Measurements from ENCODE around the gene PIAS4.
A peak's percentile ranks its signal among the peaks of the same experiment; 100 is the strongest.

PIAS4 gene

DNA sequence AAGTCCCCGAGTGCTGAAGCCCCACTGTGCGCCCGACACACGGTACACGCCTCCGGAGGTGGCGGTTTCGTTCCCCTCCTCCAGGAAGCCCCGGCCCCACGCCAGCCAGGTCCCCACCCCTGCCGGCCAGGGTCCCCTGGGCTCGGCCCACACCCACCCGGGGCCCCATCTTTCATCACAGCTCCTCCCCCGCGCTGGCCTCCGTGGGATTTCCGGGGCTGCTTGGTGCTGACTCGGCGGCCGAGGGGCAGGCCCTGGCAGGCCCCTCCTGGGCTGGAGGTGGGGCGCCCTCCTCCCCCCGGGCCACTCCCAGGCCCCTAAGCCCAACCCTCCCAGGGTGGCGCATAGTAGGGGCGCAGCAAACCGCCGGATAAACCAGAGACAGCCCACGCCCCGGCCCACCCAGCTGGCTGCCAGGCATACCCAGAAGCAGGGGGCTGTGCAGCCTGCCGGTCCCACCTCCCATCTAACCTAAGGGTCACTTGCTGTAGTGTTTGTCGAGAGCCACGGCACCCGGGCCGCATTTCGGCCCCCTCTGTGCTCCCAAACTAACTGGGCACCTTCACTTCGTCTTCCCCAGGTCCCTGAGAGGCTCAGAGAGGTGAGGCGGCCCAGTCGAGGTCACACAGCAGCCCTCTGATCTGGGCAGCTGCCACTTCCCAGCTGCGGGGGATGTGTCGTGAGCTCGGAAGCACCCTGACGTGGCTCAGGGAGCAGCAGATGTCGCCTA, 52.5 kb downstream of the PIAS4 start:
- DNase-seq (ENCODE audit: low spot score), result no peak

DNA sequence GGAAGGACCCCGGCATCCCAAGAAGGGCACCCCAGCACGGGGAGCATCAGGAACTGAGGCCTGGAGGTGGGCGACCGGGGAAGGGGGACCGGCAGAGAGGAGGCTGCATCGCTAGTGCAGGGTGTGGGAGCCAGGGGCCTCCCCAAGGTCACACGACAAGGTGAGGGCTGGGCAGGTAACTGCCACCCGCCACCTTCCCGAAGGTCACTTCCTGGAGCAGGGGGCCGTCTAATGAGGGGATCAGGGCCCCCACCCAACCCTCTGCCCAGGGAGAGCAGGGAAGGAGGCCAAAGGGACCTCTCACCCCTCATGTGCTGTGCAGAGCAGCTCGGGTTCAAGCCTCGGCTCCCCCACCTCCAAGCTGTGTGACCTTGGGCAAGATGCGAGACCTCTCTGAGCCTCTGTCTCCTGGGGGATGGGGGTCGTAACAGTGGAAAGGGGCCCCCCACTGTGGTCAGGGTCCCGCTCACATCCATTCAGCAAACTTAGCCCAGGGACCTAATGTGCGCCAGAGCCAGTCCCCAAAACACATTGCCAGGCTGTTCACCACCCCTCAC, 53.2 kb downstream of the PIAS4 start:
- no peak for DNase-seq (ENCODE audit: low spot score)

GRCh38 chr19:4061178-4061682, 53.7 kb downstream of the PIAS4 start:
- DNase-seq (ENCODE audit: low spot score), result peak; percentile 67

GRCh38 chr19:4061683-4062418, 54.3 kb downstream of the PIAS4 start:
- DNase-seq (ENCODE audit: low spot score), result peak; percentile 27

DNA sequence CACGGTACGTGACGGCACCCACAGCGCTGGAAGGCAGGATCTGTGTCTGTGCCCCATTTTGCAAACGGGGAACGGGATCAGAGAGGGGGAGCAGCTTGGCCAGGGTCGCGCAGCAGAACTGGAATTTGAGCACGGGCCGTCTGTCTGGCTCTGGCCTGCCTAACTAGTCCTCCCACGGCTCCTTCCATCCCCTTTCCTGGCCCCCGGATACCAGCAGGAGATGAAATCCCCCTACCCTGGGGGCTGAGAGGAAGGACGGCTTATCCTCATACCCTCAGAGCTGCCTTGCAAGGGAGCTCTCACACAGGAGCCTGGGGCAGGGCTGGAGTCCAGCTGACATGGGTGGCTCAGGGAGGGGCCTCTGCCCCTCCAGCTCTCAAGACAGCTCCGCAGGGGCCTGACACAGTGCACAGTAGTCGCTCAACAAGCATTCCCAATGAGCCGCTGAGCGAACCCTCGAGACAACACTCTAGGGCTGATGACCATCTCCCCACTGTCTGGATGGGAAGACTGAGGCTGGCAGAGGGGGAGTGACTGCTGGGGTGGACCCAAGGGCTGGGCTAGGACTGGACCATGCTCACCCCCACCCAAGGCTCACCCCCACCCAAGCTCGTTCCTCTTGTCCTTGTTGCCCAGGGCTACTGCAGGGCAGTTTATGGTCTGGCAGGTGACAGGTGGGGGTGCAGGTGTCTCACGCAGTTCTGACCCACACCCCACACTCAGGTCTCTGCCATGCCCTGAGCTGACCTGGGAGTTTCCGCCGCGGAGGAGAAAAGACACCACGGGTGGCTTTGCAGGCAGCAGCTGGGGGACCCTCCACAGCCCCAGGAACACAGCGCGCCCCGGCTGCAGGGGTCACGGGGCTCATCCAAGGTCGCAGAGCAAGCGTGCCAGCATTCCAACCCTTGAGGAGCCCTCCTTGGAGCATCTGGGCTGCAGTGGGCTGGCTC, 55.2 kb downstream of the PIAS4 start:
- no peak for DNase-seq (ENCODE audit: low spot score)

DNA sequence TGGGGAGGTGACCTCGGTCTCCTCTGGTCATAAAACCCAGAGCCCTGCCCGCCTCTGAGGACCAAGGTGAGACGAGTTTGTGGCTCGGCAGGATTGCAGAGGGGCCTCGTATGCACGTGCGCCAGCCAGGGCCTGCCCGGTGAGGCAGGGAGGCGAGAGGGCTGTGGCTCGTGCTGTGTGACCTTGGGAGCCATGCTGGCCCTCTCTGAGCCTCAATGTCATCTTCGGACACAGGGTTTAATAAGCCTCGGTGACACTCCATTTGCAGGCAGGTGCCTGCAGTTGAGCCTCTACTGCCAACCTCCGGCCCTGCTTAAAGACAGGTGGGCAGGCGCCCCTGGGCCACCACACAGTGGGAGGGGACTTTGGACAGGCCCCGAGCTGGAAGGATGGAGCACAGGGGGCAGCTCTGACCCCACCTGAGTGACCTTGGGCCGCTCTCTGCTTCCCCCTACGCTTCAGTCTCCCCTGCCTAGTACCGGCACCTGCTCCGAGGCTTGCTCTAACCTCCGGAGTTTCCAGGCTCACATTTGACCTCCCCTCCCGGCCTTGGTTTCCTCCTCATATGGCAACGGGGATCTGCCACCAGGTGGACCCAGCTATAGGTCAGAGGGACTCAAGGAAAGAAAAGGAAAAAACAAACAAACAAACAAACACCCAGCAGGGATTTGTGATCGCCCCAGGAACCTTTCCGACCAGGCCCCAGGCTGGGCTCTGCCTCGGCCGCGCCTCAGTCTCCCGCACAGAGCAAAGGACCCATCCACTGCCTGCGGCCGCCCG, 56.0 kb downstream of the PIAS4 start:
- DNase-seq (ENCODE audit: low spot score), result peak; percentile 64

DNA sequence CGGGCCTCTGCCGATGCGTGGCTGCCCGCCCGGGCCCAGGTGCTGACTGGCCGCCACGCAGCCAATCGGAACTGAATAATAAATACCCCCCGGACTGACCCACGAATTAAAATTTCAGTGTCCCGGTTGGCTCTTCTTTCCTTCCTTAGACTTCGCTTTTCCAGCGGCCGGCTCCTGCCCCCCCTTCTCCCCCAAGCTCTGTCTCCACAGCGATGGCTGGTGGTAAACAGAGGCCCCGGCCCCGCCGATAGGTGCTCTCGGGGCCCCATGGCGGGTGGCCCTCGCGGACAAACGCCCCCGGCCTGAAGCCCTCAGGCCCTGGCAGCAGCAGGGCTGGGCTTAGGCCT, 56.6 kb downstream of the PIAS4 start:
- DNase-seq (ENCODE audit: low spot score), result peak; percentile 41

DNA sequence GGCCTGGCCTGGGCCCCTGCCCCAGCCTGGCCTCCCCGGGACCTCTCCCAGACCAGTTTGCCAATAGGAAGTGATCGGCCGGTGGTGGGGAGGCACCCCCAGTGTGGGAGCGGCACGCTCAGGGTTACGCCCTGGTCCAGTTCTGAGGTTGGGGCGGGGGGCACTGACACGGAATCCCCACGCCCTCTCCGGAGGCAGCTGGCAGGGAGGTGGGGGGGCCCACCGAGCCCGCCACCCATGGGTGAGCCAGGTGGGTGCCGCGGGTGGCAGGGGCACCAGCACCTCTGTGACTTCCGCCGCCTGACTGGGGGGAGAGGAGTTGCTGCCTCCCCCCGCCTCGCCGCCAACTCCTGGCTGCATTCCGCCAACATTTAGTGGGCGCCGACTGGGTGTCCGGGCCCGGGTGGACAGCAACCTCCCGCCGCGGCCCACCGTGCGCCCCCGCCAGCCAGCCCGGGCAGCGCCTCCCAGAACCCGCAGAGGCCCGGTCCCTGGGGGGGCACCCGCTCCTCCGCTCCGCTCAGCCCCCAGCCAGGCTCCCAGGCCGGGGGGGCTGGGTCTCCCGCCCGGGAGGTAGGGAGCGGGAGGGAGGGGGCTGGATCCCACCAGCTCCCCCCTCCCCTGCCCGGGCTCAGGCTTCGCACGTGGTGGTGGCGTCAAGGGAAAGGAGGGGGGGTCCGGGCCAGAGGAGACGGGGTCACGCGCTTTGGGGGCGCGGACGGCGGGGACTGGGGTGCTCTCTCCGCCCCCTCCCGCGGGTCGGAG, 57.1 kb downstream of the PIAS4 start:
- DNase-seq (ENCODE audit: low spot score), result peak; percentile 66

GRCh38 chr19:4065430-4066175, 58.1 kb downstream of the PIAS4 start:
- DNase-seq (ENCODE audit: low spot score), result peak; percentile 99

GRCh38 chr19:4066176-4066606, 58.7 kb downstream of the PIAS4 start:
- DNase-seq (ENCODE audit: low spot score), result peak; percentile 55

DNA sequence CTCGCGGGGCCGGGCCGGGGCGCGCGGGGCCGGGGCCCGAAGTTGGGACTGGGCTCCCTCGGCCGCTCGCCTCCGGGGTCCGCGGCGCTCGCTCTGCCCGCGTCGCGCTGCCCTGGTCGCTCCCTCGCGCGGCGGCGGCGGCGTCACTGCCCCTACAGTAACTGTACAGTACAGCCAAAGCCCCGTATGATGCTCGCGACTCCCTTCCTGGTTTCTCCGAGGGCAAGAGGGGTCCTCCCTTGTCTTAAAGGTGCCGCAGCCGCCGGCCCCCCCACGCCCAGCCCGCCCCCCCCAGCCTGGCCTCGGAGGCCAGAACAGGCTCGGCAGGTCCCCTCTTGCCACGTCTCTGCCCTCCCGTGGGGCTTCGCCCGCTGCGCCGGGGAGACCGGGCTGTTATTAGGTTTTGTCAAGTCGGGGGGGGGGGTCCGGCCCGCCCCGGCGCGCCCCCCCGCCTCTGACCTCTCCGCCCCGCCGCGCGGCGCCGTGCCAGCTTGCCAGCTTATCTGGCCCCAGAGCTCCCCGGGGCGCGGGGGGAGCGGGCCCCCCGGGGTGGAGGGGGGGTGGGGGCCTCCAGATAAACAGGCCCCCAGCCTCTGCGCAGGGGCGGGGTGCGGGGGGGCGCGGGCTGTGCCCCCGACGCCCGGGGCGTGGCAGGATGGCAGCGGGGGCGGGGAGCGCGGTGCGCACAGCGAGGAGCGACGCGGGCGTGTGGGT, 59.3 kb downstream of the PIAS4 start, which contains the start of gene ZBTB7A:
TSS of gene ZBTB7A (minus strand) at position 218 of the 714 bp plus-strand sequence. CDS start 11,667 bp downstream, outside the sequence.
- peak; percentile 68 for DNase-seq (ENCODE audit: low spot score)

GRCh38 chr19:4067396-4068046, 60.0 kb downstream of the PIAS4 start:
- peak; percentile 45 for DNase-seq (ENCODE audit: low spot score)

- no peak for DNase-seq (ENCODE audit: low spot score)
Observed at GRCh38 chr19:4068047-4068966, 60.8 kb downstream of the PIAS4 start.

DNA sequence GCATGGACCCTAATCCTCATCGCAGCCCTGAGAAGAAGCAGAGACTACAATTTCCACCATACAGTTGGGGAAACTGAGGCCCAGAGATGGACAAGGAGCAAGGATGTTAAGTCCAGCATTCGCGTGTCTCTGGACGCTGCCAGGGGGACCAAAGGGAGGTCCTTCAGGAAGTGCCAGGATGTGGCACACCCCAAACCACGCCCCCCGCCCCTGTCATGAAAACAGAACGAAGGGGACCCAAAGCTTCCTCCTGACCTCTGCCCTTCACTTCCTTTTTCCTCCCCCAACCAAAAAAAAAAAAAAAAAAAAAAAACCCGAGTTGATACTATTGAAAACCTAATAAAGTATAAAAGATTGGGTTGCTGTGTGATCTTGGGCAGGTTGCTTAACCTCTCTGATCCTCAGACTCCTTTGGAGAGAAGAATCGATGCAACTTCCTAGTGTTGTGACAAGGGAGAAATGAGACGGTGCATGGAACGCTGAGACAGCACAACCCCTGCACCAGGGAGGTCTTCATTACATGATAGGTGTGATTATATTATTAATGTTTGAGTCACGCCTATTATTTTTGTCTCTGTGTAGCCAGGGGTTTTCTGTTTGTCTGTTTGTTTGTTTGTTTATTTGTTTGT, 61.9 kb downstream of the PIAS4 start:
- DNase-seq (ENCODE audit: low spot score), result no peak

DNA sequence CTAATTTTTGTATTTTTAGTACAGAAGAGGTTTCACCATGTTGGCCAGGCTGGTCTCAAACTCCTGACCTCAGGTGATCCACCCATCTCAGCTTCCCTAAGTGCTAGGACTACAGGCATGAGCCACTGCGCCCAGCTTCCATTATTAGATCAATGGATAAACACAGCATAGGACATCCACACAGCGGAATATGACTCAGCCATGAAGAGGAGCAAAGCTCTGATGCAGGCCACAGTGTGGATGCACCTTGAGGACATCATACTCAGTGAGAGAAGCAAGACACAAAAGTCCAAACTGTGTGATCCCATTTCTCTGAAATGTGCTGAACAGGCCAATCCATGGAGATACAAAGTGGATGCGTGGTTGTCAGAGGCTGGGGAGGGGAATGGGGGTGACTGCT, 64.1 kb downstream of the PIAS4 start:
- no peak for DNase-seq (ENCODE audit: low spot score)

GRCh38 chr19:4075373-4075772, 67.8 kb downstream of the PIAS4 start:
- DNase-seq (ENCODE audit: low spot score), result no peak

DNA sequence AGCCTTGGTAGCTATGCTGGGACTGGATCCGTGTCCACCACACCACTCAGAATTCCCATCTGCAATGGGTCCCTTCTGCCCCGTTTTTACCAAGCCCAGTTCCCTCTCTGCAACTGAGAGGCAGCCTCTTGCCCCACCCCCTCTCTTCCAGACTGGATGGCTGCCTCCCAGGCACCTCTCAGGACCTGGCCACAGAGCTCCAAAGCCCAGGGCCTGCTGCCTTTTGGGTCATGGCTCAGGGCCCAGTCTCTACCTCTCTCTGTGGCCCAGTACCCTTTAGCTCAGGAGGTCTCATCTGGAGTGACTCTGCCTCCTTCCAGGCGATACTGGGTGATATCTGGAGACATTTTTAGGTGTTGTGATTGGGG, 69.5 kb downstream of the PIAS4 start:
- DNase-seq (ENCODE audit: low spot score), result no peak
